HepG2 (cell line): ENCODE data around the gene SNX7. TPM values are rescaled to one million over a fixed set of nuclear protein-coding genes. Genes with fewer than 3 reads are reported as not detected.

Source experiments
- ATAD3A ChIP-seq: sonication (generic); formaldehyde crosslinking; IDR thresholded peaks from 2 replicates; pipeline ENCODE4 v1.4.0; 2020; ENCODE audit warnings: missing genetic modification reagents
- FOXA3 ChIP-seq: IDR thresholded peaks from 2 replicates; pipeline ENCODE4 v1.6.1; 2016; ENCODE audit warnings: missing genetic modification reagents, missing compliant biosample characterization
- KAT8 ChIP-seq: IDR thresholded peaks from 2 replicates; pipeline ENCODE4 v1.6.1; 2016; ENCODE audit warnings: missing genetic modification reagents, missing compliant biosample characterization
- NONO ChIP-seq, 2 experiments: fragments of 450-650 bp in 1 of 2; sonication (generic) in 1 of 2; formaldehyde crosslinking in 1 of 2; IDR thresholded peaks in 1 of 2; conservative IDR thresholded peaks in 1 of 2; 2 replicates each; pipeline versions ENCODE4 v1.6.1 to v1.8.0; 2017 to 2022; ENCODE audit warnings: mild to moderate bottlenecking in 1 of 2, missing genetic modification reagents in 1 of 2, moderate library complexity in 1 of 2
- ONECUT2 ChIP-seq: sonication (generic); formaldehyde crosslinking; IDR thresholded peaks from 2 replicates; pipeline ENCODE4 v1.4.0; 2020; ENCODE audit warnings: missing genetic modification reagents
- PPARG ChIP-seq: conservative IDR thresholded peaks from 2 replicates; pipeline ENCODE4 v1.6.1; 2016; ENCODE audit warnings: missing biosample characterization, missing genetic modification reagents
- SAFB2 ChIP-seq: sonication (generic); formaldehyde crosslinking; IDR thresholded peaks from 2 replicates; pipeline ENCODE4 v1.5.1; 2020; ENCODE audit warnings: missing genetic modification reagents, low read depth, mild to moderate bottlenecking, borderline replicate concordance
- SNRNP70 ChIP-seq: fragments of 200-400 bp; formaldehyde crosslinking; IDR thresholded peaks from 2 replicates; pipeline ENCODE4 v1.6.1; 2017; ENCODE audit warnings: mild to moderate bottlenecking, low read depth, low read length, moderate library complexity
- TARDBP ChIP-seq: sonication (generic); formaldehyde crosslinking; IDR thresholded peaks from 2 replicates; pipeline ENCODE4 v1.8.0; 2022; ENCODE audit warnings: mild to moderate bottlenecking, missing genetic modification reagents
- YY1 ChIP-seq: IDR thresholded peaks from 2 replicates; pipeline ENCODE4 v1.6.1; 2011; ENCODE audit warnings: low read length, low read depth, moderate library complexity, mild to moderate bottlenecking; ENCODE audit not compliant: insufficient read depth, insufficient replicate concordance
- ZFYVE20 ChIP-seq: sonication (generic); formaldehyde crosslinking; IDR thresholded peaks from 2 replicates; pipeline ENCODE4 v1.8.0; 2023; ENCODE audit warnings: low read depth, mild to moderate bottlenecking, moderate library complexity, missing genetic modification reagents, borderline replicate concordance
- ZMYM4 ChIP-seq: sonication (generic); formaldehyde crosslinking; IDR thresholded peaks from 2 replicates; pipeline ENCODE4 v1.8.1; 2023; ENCODE audit warnings: mild to moderate bottlenecking, missing genetic modification reagents
- ZNF407 ChIP-seq: sonication (generic); formaldehyde crosslinking; IDR thresholded peaks from one replicate; pipeline ENCODE4 v1.5.1; 2020; ENCODE audit warnings: mild to moderate bottlenecking, missing genetic modification reagents; ENCODE audit errors: not compliant biosample characterization
- ZNF546 ChIP-seq: sonication (generic); formaldehyde crosslinking; conservative IDR thresholded peaks from 2 replicates; pipeline ENCODE4 v1.8.1; 2023; ENCODE audit warnings: mild to moderate bottlenecking, missing genetic modification reagents
- ZNF589 ChIP-seq: sonication (generic); formaldehyde crosslinking; conservative IDR thresholded peaks from 2 replicates; pipeline ENCODE4 v1.8.0; 2022; ENCODE audit warnings: mild to moderate bottlenecking, moderate library complexity, missing genetic modification reagents
- ZNF670 ChIP-seq: sonication (generic); formaldehyde crosslinking; IDR thresholded peaks from 2 replicates; pipeline ENCODE4 v1.8.0; 2022; ENCODE audit warnings: mild to moderate bottlenecking, missing genetic modification reagents, borderline replicate concordance
- ZNF761 ChIP-seq: sonication (generic); formaldehyde crosslinking; conservative IDR thresholded peaks from 2 replicates; pipeline ENCODE4 v1.4.0; 2020; ENCODE audit warnings: mild to moderate bottlenecking, missing genetic modification reagents
- polyA plus RNA-seq, 8 experiments: library from polyadenylated mRNA; depleted of rRNA in 3 of 8; stranded (reverse) in 7 of 8; unstranded in 1 of 8; fragments of >200 nt; fragmentation: Illumina TruSeq in 4 of 8; extraction: Trizol in 4 of 8; gene quantifications; 2 replicates each; pipeline versions ENCODE4 v1.2.1 to v1.2.3, GENCODE V29; 2011 to 2016; ENCODE audit warnings: low read depth in 4 of 8, missing spikeins in 1 of 8, mixed read lengths in 1 of 8; ENCODE audit not compliant: insufficient read depth in 1 of 8
- total RNA-seq, 5 experiments: library from RNA; depleted of rRNA; stranded (reverse); fragments of >200 nt; fragmentation: Illumina TruSeq; extraction: Trizol; gene quantifications; 2 replicates each; pipeline ENCODE4 v1.2.3, GENCODE V29; 2016; ENCODE audit warnings: low read depth in 1 of 5
- TF ChIP-seq, protein P1 (sequence below): sonication (generic); formaldehyde crosslinking; IDR thresholded peaks from 2 replicates; pipeline ENCODE4 v1.4.0; 2020; ENCODE audit warnings: missing genetic modification reagents
- TF ChIP-seq, protein P2 (sequence below): sonication (generic); formaldehyde crosslinking; conservative IDR thresholded peaks from 2 replicates; pipeline ENCODE4 v1.8.0; 2022; ENCODE audit warnings: missing genetic modification reagents

SNX7 gene
- total and polyA plus RNA-seq, 2 of the 13 experiments (the other 11 are each of a cell fraction or from before 2014, with no cell fraction given) = 14.3 to 33.5 TPM

- TF ChIP-seq ZFYVE20 (CRISPR knock-in tag) = no peak
- no peak for TF ChIP-seq TARDBP
- TF ChIP-seq ZNF670 (CRISPR knock-in tag) = no peak
- no peak for TF ChIP-seq ZNF546 (CRISPR knock-in tag)
- peak; percentile 40; the same call in 1 of the 2 replicates for TF ChIP-seq KAT8 (CRISPR knock-in tag)
- no peak for TF ChIP-seq ZNF407 (CRISPR knock-in tag)
- TF ChIP-seq, protein P1, sequence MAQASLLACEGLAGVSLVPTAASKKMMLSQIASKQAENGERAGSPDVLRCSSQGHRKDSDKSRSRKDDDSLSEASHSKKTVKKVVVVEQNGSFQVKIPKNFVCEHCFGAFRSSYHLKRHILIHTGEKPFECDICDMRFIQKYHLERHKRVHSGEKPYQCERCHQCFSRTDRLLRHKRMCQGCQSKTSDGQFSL (CRISPR knock-in tag) = peak; percentile 36; the same call in 1 of the 2 replicates
- TF ChIP-seq ONECUT2 (CRISPR knock-in tag) = no peak
- TF ChIP-seq NONO (IDR thresholded peaks at IDR 0.05) = no peak
- TF ChIP-seq NONO (CRISPR knock-in tag; conservative IDR thresholded peaks at IDR 0.05) = no peak
- TF ChIP-seq ZMYM4 (CRISPR knock-in tag) = peak; percentile 44; the same call in 1 of the 2 replicates
- no peak for TF ChIP-seq PPARG
- no peak for TF ChIP-seq FOXA3 (CRISPR knock-in tag)
- TF ChIP-seq ATAD3A = no peak
- TF ChIP-seq SNRNP70 = no peak
- TF ChIP-seq ZNF761 (CRISPR knock-in tag) = no peak; the same call in 1 of the 2 replicates
- no peak for TF ChIP-seq ZNF589 (CRISPR knock-in tag)
- TF ChIP-seq, protein P2, sequence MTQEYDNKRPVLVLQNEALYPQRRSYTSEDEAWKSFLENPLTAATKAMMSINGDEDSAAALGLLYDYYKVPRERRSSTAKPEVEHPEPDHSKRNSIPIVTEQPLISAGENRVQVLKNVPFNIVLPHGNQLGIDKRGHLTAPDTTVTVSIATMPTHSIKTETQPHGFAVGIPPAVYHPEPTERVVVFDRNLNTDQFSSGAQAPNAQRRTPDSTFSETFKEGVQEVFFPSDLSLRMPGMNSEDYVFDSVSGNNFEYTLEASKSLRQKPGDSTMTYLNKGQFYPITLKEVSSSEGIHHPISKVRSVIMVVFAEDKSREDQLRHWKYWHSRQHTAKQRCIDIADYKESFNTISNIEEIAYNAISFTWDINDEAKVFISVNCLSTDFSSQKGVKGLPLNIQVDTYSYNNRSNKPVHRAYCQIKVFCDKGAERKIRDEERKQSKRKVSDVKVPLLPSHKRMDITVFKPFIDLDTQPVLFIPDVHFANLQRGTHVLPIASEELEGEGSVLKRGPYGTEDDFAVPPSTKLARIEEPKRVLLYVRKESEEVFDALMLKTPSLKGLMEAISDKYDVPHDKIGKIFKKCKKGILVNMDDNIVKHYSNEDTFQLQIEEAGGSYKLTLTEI (CRISPR knock-in tag) = no peak
- peak; percentile 62 for TF ChIP-seq YY1
- 0 out of 2 replicates have a peak, but pooled peaks have one; percentile 57 for TF ChIP-seq SAFB2
Measured at GRCh38 chr1:98661544-98662355, at the start of gene SNX7 (continued).
